Stimulated activated CD8-positive, alpha-beta memory T cell treated with anti-CD3 and anti-CD28 coated beads, Interleukin-12 subunit alpha, Interleukin-12 subunit beta, amount 100 ng/mL, for 24 hours (primary cell): ENCODE measurements around the gene DOCK4.

ENCODE experiments used
- DNase-seq: peaks from one replicate; pipeline ENCODE4 v3.0.0-alpha.2; 2020; ENCODE audit errors: extremely low read depth

The DOCK4 gene

GRCh38 chr7:112188257-112188656 lies 17.9 kb downstream of the DOCK4 start:
- DNase-seq, result no peak

- DNase-seq, result no peak
Observed at GRCh38 chr7:112186300-112186699, 19.9 kb downstream of the DOCK4 start.

GRCh38 chr7:112185005-112185834 lies 21.0 kb downstream of the DOCK4 start:
- no peak for DNase-seq

DNA sequence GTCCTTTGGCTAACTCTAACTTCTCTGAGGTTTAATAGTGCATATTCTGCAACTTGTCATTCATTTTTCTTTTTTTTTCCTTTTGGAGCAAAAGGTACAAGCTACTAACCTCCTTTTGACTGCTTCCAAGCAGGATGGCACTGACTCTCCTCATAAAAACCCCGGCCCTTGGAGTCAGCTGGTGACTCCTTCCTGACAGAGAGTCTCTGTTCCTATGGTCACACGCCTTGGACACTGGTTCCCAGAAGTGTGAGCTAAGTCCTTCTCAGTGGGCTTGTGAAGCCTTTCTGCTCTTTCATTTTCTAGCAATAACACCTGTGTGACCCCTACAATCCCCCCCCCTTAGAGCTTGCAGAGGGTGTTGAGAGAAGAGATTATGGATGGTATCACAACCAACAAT lies 21.7 kb downstream of the DOCK4 start:
- no peak for DNase-seq

- DNase-seq, result no peak
Observed at GRCh38 chr7:112183266-112183665, 22.9 kb downstream of the DOCK4 start.

- DNase-seq, result no peak
Observed at GRCh38 chr7:112182749-112183148, 23.4 kb downstream of the DOCK4 start.

DNA sequence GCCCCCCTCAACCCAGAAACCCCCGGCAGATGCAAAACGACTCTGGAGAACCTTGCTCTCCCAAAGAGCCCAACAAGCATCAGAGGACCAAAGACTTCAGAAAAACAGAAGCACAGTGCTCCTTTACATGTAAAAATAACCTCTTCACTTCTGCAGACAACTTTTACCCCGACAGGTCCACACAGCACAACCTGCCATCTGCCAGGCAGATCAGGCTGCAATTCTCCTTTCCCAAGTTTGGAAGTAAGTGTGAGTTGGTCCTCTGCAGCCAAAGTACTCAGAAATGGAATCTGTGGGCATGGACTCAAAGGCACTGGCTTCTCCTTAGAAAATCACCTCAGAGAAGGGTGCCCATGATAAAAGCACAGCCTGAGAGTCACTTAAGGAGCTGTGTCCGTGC lies 26.0 kb downstream of the DOCK4 start:
- no peak for DNase-seq

- DNase-seq, result no peak
Observed at GRCh38 chr7:112176693-112177415, 29.3 kb downstream of the DOCK4 start.

GRCh38 chr7:112176241-112176640 lies 30.0 kb downstream of the DOCK4 start:
- DNase-seq, result no peak

GRCh38 chr7:112174192-112174591 lies 32.0 kb downstream of the DOCK4 start:
- DNase-seq, result no peak

DNA sequence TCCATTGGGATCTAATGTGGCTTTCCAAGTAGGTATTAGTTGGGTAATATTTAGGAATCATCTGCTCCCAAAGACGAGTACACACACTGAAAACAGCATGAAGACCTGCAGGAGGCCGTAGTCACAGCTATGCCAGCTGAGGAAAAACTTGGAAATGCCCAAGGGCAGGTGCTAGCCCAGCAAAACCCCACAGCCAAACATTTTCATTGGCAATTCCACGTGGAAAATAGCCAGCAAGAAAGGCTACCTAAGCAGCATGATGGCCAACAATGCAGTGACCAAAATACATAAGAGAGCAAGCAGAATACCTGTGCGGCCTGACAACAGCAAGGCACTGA lies 32.7 kb downstream of the DOCK4 start:
- DNase-seq, result no peak

GRCh38 chr7:112172870-112173567 lies 33.2 kb downstream of the DOCK4 start:
- DNase-seq, result no peak

- DNase-seq, result no peak
Observed at GRCh38 chr7:112171673-112172072, 34.5 kb downstream of the DOCK4 start.

GRCh38 chr7:112168915-112169314 lies 37.3 kb downstream of the DOCK4 start:
- DNase-seq, result no peak

GRCh38 chr7:112167147-112167546 lies 39.1 kb downstream of the DOCK4 start:
- no peak for DNase-seq

- DNase-seq, result no peak
Observed at GRCh38 chr7:112162784-112163506, 43.3 kb downstream of the DOCK4 start.

GRCh38 chr7:112162142-112162766 lies 43.9 kb downstream of the DOCK4 start:
- DNase-seq, result no peak

- DNase-seq, result no peak
Observed at GRCh38 chr7:112161253-112162141, 44.7 kb downstream of the DOCK4 start.

DNA sequence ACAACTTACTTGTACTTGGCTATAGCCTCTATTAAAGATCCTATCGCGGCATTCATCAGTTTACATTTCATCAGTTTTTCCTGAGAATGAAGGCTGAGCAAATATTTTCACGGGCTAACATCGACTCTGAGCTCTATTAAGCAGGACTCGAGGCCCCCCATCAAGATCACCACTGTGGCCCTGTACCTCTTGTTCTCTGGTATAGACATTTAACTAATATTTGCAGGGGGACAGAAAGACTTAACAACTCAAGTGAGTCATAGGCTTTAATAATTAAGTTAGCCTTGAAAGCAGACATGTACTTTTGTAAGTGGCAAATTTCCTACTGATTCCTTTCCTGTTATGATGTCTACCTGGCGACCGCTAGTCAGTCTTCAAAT lies 45.4 kb downstream of the DOCK4 start:
- no peak for DNase-seq

GRCh38 chr7:112160130-112160770 lies 45.9 kb downstream of the DOCK4 start:
- no peak for DNase-seq
